Liver (tissue), 9 donors: ENCODE measurements around the gene NARF. TPM values are rescaled to one million over a fixed set of nuclear protein-coding genes. Genes with fewer than 3 reads are reported as not detected.

ENCODE experiments used
- DNase-seq: peaks from one replicate; pipeline ENCODE4 v3.0.0-alpha.2; 2017; ENCODE audit warnings: low spot score
- H3K27ac ChIP-seq, 2 donors: one replicate each; pipeline ENCODE4 v1.7.0; 2013; ENCODE audit warnings: inconsistent platforms in 2 of 2, low read length in 2 of 2, control low read depth in 1 of 2, low read depth in 1 of 2, mild to moderate bottlenecking in 1 of 2
- H3K27me3 ChIP-seq, 4 donors: one replicate each; pipeline versions ENCODE4 v1.6.1 to v1.7.0; 2013; ENCODE audit warnings: low read length in 3 of 4, inconsistent platforms in 1 of 4, mild to moderate bottlenecking in 1 of 4, moderate library complexity in 1 of 4; ENCODE audit not compliant: control insufficient read depth in 4 of 4, insufficient read depth in 4 of 4
- H3K36me3 ChIP-seq, 4 donors: one replicate each; pipeline versions ENCODE4 v1.6.1 to v1.7.0; 2013; ENCODE audit warnings: low read length in 3 of 4, mild to moderate bottlenecking in 3 of 4, low read depth in 1 of 4, moderate library complexity in 1 of 4; ENCODE audit not compliant: control insufficient read depth in 4 of 4, insufficient read depth in 3 of 4
- H3K4me1 ChIP-seq, 4 donors: one replicate each; pipeline versions ENCODE4 v1.6.1 to v1.7.0; 2013; ENCODE audit warnings: low read length in 3 of 4, mild to moderate bottlenecking in 3 of 4, moderate library complexity in 1 of 4; ENCODE audit not compliant: control insufficient read depth in 4 of 4, insufficient read depth in 4 of 4
- H3K4me3 ChIP-seq, 3 donors: one replicate each; pipeline versions ENCODE4 v1.6.1 to v1.7.0; 2013; ENCODE audit warnings: low read length in 3 of 3, control low read depth in 1 of 3, low read depth in 1 of 3, mild to moderate bottlenecking in 1 of 3
- H3K9ac ChIP-seq, 2 donors: one replicate each; pipeline ENCODE4 v1.7.0; 2013; ENCODE audit warnings: low read length in 2 of 2, mild to moderate bottlenecking in 2 of 2, moderate library complexity in 2 of 2, control low read depth in 1 of 2, low read depth in 1 of 2
- H3K9me3 ChIP-seq, 4 donors: one replicate each; pipeline versions ENCODE4 v1.6.1 to v1.7.0; 2013; ENCODE audit warnings: low read length in 3 of 4; ENCODE audit not compliant: control insufficient read depth in 4 of 4
- CTCF ChIP-seq: fragments of 150-350 bp; IDR thresholded peaks from 2 replicates; pipeline ENCODE4 v1.5.1; 2017; ENCODE audit warnings: improper control_type of control experiment, low read depth, low read length; ENCODE audit not compliant: missing input control
- EGR1 ChIP-seq, 2 donors: IDR thresholded peaks; 2 replicates each; pipeline ENCODE4 v1.6.1; 2016 to 2018; ENCODE audit warnings: antibody characterized with exemption in 2 of 2, low read depth in 2 of 2
- FOXA1 ChIP-seq: IDR thresholded peaks from 2 replicates; pipeline ENCODE4 v1.6.1; 2016; ENCODE audit warnings: antibody characterized with exemption
- GABPA ChIP-seq, 2 donors: IDR thresholded peaks in 1 of 2; conservative IDR thresholded peaks in 1 of 2; 2 replicates each; pipeline ENCODE4 v1.6.1; 2016; ENCODE audit warnings: antibody characterized with exemption in 2 of 2, mild to moderate bottlenecking in 1 of 2, moderate library complexity in 1 of 2
- HNF4G ChIP-seq: IDR thresholded peaks from 2 replicates; pipeline ENCODE4 v1.6.1; 2016; ENCODE audit warnings: antibody characterized with exemption
- JUND ChIP-seq, 2 donors: IDR thresholded peaks; 2 replicates each; pipeline ENCODE4 v1.6.1; 2016; ENCODE audit warnings: antibody characterized with exemption in 2 of 2
- REST ChIP-seq: IDR thresholded peaks from 2 replicates; pipeline ENCODE4 v1.6.1; 2016; ENCODE audit warnings: antibody characterized with exemption, mild to moderate bottlenecking
- SP1 ChIP-seq: IDR thresholded peaks from 2 replicates; pipeline ENCODE4 v1.6.1; 2018; ENCODE audit warnings: antibody characterized with exemption, mild to moderate bottlenecking
- TAF1 ChIP-seq: conservative IDR thresholded peaks from 2 replicates; pipeline ENCODE4 v1.6.1; 2016; ENCODE audit warnings: antibody characterized with exemption, mild to moderate bottlenecking
- YY1 ChIP-seq: IDR thresholded peaks from 2 replicates; pipeline ENCODE4 v1.6.1; 2016; ENCODE audit warnings: antibody characterized with exemption, mild to moderate bottlenecking
- ZBTB33 ChIP-seq: IDR thresholded peaks from 2 replicates; pipeline ENCODE4 v1.6.1; 2016; ENCODE audit warnings: antibody characterized with exemption
- WGBS: extraction: QIAGEN DNeasy Blood & Tissue Kit; methylation state at CpG from one replicate; pipeline ENCODE4 v1.1.7; 2013; 5-methylcytosine and 5-hydroxymethylcytosine counted together
- polyA plus RNA-seq, 2 donors: library from polyadenylated mRNA; stranded (reverse) in 1 of 2; unstranded in 1 of 2; fragments of 200-250 nt in 1 of 2; fragments of >200 nt in 1 of 2; fragmentation: Nextera tagmentation in 1 of 2; extraction: Ambion mirVana in 1 of 2; gene quantifications; one replicate each; pipeline versions ENCODE4 v1.2.1 to v1.2.3, GENCODE V29; 2013 to 2015
- total RNA-seq, 2 donors: library from RNA; depleted of rRNA; stranded (reverse); fragments of >200 nt; gene quantifications; one replicate each; pipeline ENCODE4 v1.2.3, GENCODE V29; 2014
- donor health status: healthy.
- donor health status: healthy.
- donor health status: healthy.
- donor health status: healthy.
- donor health status: healthy.

The NARF gene
- total and polyA plus RNA-seq, 4 donors: 19.8 to 87.5 (median 26.2) TPM

- Histone ChIP-seq H3K9ac (no peak overlapping the region), H3K4me1 (peaks cover 2 to 11% (median 7%) of the 10 kb centered on the region in 4 donors), H3K27ac (no peak overlapping the region), H3K9me3 (no peaks in the 10 kb centered on the region), H3K4me3 (no peak overlapping the region), H3K27me3 (no peaks in the 10 kb centered on the region), H3K36me3 (peaks cover 4 to 35% (median 14%) of the 10 kb centered on the region in 4 donors)
- WGBS: 95% methylated on average over 14 of the region's 14 CpGs
- TF ChIP-seq CTCF (no peak), GABPA (IDR thresholded peaks at IDR 0.05 in 1 of 2, conservative IDR thresholded peaks at IDR 0.05 in 1 of 2) (no peak), YY1 (no peak), HNF4G (no peak), SP1 (no peak), TAF1 (no peak), FOXA1 (no peak)
- DNase-seq: no peak
Observed at GRCh38 chr17:82487910-82488309, 29.4 kb downstream of the NARF start.

- Histone ChIP-seq H3K9ac (no peak overlapping the region), H3K27ac (no peak overlapping the region), H3K36me3 (peaks cover 4 to 33% (median 14%) of the 10 kb centered on the region in 4 donors), H3K4me1 (peaks cover 0 to under 1% (median 0%) of the 10 kb centered on the region in 4 donors), H3K9me3 (no peaks in the 10 kb centered on the region), H3K27me3 (no peaks in the 10 kb centered on the region), H3K4me3 (no peak overlapping the region)
- DNase-seq: no peak
- TF ChIP-seq REST (no peak), EGR1 (IDR thresholded peaks at IDR 0.05; ENCODE audit: low read depth in 2 of 2) (no peak), JUND (IDR thresholded peaks at IDR 0.05) (no peak), CTCF (no peak), SP1 (no peak), ZBTB33 (no peak), FOXA1 (no peak)
- 85% methylated on average over 8 of the region's 8 CpGs for WGBS
Observed at GRCh38 chr17:82489117-82489516, 30.6 kb downstream of the NARF start.
